Right atrium auricular region (tissue), 2 donors: ENCODE results near the gene FMO3. TPM values are rescaled to one million over a fixed set of nuclear protein-coding genes. Genes with fewer than 3 reads are reported as not detected.

Experiments
- DNase-seq: peaks from one replicate; pipeline ENCODE4 v3.0.0-alpha.2; 2019; ENCODE audit warnings: low spot score
- H3K27ac ChIP-seq, 2 donors: fragments of 200-600 bp; sonication (generic); 1 replicate in 1 of 2; 2 replicates in 1 of 2; pipeline ENCODE4 v1.5.1; 2016 to 2019
- H3K27me3 ChIP-seq, 2 donors: fragments of 200-600 bp; sonication (generic); one replicate each; pipeline versions ENCODE4 v1.5.1 to v1.6.0; 2017 to 2019
- H3K36me3 ChIP-seq: fragments of 200-600 bp; sonication (generic); one replicate; pipeline ENCODE4 v1.5.1; 2016
- H3K4me1 ChIP-seq, 2 donors: fragments of 200-600 bp; sonication (generic); one replicate each; pipeline versions ENCODE4 v1.5.1 to v1.6.0; 2017 to 2019
- H3K4me3 ChIP-seq, 2 donors: fragments of 200-600 bp; sonication (generic); 1 replicate in 1 of 2; 2 replicates in 1 of 2; pipeline ENCODE4 v1.5.1; 2017 to 2019; ENCODE audit warnings: mild to moderate bottlenecking in 1 of 2, moderate library complexity in 1 of 2
- H3K9me3 ChIP-seq, 2 donors: fragments of 200-600 bp; sonication (generic); one replicate each; pipeline ENCODE4 v1.5.1; 2019
- CTCF ChIP-seq, 2 donors: fragments of 200-600 bp; sonication (generic); IDR thresholded peaks; one replicate each; pipeline ENCODE4 v1.5.1; 2019; ENCODE audit warnings: antibody characterized with exemption in 2 of 2
- total RNA-seq, 2 donors: library from RNA; depleted of rRNA; stranded (reverse); fragments of >200 nt; gene quantifications; one replicate each; pipeline ENCODE4 v1.1.0, GENCODE V29; 2016

The FMO3 gene
- total RNA-seq, 2 donors from 2014 or later = 2.4 TPM

GRCh38 chr1:171062902-171063301, 27.8 kb upstream of the FMO3 start:
- H3K4me1 ChIP-seq = no peaks in the 10 kb centered on the region
- H3K36me3 ChIP-seq = no peaks in the 10 kb centered on the region

GRCh38 chr1:171075041-171075440, 15.7 kb upstream of the FMO3 start:
- no peak for DNase-seq
- no peak for TF ChIP-seq CTCF (IDR thresholded peaks at IDR 0.05)
- no peak overlapping the region for H3K27ac ChIP-seq
- no peak overlapping the region for H3K4me3 ChIP-seq
- H3K27me3 ChIP-seq = no peaks in the 10 kb centered on the region
- no peaks in the 10 kb centered on the region for H3K4me1 ChIP-seq
- no peaks in the 10 kb centered on the region for H3K36me3 ChIP-seq
- no peaks in the 10 kb centered on the region for H3K9me3 ChIP-seq

More at GRCh38 chr1:171062902-171063301, 27.8 kb upstream of the FMO3 start:
- TF ChIP-seq CTCF (IDR thresholded peaks at IDR 0.05) = no peak
- no peak overlapping the region for H3K27ac ChIP-seq
- no peaks in the 10 kb centered on the region for H3K27me3 ChIP-seq
- no peaks in the 10 kb centered on the region for H3K9me3 ChIP-seq
- DNase-seq = no peak
- no peak overlapping the region for H3K4me3 ChIP-seq

- H3K27ac ChIP-seq = peak overlapping the region; percentile 46 to 58
- peak; percentile 40 to 67 for TF ChIP-seq CTCF (IDR thresholded peaks at IDR 0.05)
- H3K9me3 ChIP-seq = no peaks in the 10 kb centered on the region
- H3K27me3 ChIP-seq = no peaks in the 10 kb centered on the region
- peaks cover 0 to 31% of the 10 kb centered on the region in 2 donors for H3K4me1 ChIP-seq
- no peak for DNase-seq
- H3K36me3 ChIP-seq = no peaks in the 10 kb centered on the region
- H3K4me3 ChIP-seq = no peak overlapping the region
These were observed 9.4 kb upstream of the FMO3 start for GRCh38 chr1:171081314-171081753.

- no peak for DNase-seq
- H3K36me3 ChIP-seq = no peaks in the 10 kb centered on the region
- H3K4me1 ChIP-seq = peaks cover 0 to 31% of the 10 kb centered on the region in 2 donors
- no peak overlapping the region for H3K4me3 ChIP-seq
- no peaks in the 10 kb centered on the region for H3K9me3 ChIP-seq
- no peaks in the 10 kb centered on the region for H3K27me3 ChIP-seq
- H3K27ac ChIP-seq = peak overlapping the region; percentile 46 to 58
- no peak for TF ChIP-seq CTCF (IDR thresholded peaks at IDR 0.05)
These were observed 8.9 kb upstream of the FMO3 start for GRCh38 chr1:171081763-171082201.

- H3K27me3 ChIP-seq = no peaks in the 10 kb centered on the region
- H3K4me3 ChIP-seq = no peak overlapping the region
- DNase-seq = no peak
- H3K4me1 ChIP-seq = peaks cover 0 to 31% of the 10 kb centered on the region in 2 donors
- no peaks in the 10 kb centered on the region for H3K9me3 ChIP-seq
- H3K27ac ChIP-seq = peak overlapping the region in 1 of 2 donors; percentile 46
- TF ChIP-seq CTCF (IDR thresholded peaks at IDR 0.05) = no peak
- no peaks in the 10 kb centered on the region for H3K36me3 ChIP-seq
These were observed 8.1 kb upstream of the FMO3 start for GRCh38 chr1:171082606-171083005.

GRCh38 chr1:171083222-171083621, 7.5 kb upstream of the FMO3 start:
- DNase-seq = no peak
- TF ChIP-seq CTCF (IDR thresholded peaks at IDR 0.05) = no peak
- H3K27ac ChIP-seq = no peak overlapping the region
- no peaks in the 10 kb centered on the region for H3K9me3 ChIP-seq
- no peak overlapping the region for H3K4me3 ChIP-seq
- no peaks in the 10 kb centered on the region for H3K27me3 ChIP-seq
- peaks cover 0 to 31% of the 10 kb centered on the region in 2 donors for H3K4me1 ChIP-seq
- H3K36me3 ChIP-seq = no peaks in the 10 kb centered on the region
